SK-N-SH (cell line): Measurements from ENCODE around the gene HECTD4. TPM values are rescaled to one million over a fixed set of nuclear protein-coding genes. Genes with fewer than 3 reads are reported as not detected.

Experiments
- CTCF ChIA-PET: fragments of 300-600, 350-600 bp; formaldehyde crosslinking; extraction: SDS; loops from one replicate; lab custom pipeline; 2021; lab: Yijun Ruan, JAX
- POLR2A ChIA-PET: fragments of 350-600 bp; sonication (Branson Sonifier 250); formaldehyde crosslinking; extraction: SDS; loops from one replicate; lab custom pipeline; 2020; ENCODE audit warnings: antibody characterized with exemption, inconsistent platforms; lab: Yijun Ruan, JAX
- DNase-seq: peaks from one replicate; pipeline ENCODE4 v3.0.0; 2012
- H2AFZ ChIP-seq: fragments of 200-600 bp; sonication (generic); 2 replicates; pipeline ENCODE4 v1.8.1; 2016; ENCODE audit warnings: antibody characterized with exemption, mild to moderate bottlenecking, low read depth
- H3F3A ChIP-seq: fragments of 200-600 bp; sonication (generic); replicated peaks from 2 replicates; pipeline ENCODE3; 2016; ENCODE audit warnings: antibody characterized with exemption, mild to moderate bottlenecking; ENCODE audit not compliant: insufficient read depth
- H3K27ac ChIP-seq, 2 experiments: fragments of 200-500 bp in 1 of 2; fragments of 200-600 bp in 1 of 2; sonication (Bioruptor generic) in 1 of 2; sonication (generic), shearing (Covaris generic) in 1 of 2; 2 replicates each; pipeline versions ENCODE4 v1.5.1 to v1.6.1; 2014 to 2016; ENCODE audit warnings: low read depth in 2 of 2, inconsistent platforms in 1 of 2, low read length in 1 of 2, mild to moderate bottlenecking in 1 of 2, mixed read lengths in 1 of 2
- H3K27me3 ChIP-seq: fragments of 200-600 bp; sonication (generic), shearing (Covaris generic); 2 replicates; pipeline ENCODE4 v1.6.1; 2016; ENCODE audit warnings: mixed run types; ENCODE audit not compliant: insufficient read depth
- H3K36me3 ChIP-seq, 2 experiments: fragments of 200-500 bp in 1 of 2; fragments of 200-600 bp in 1 of 2; sonication (Bioruptor generic) in 1 of 2; sonication (generic) in 1 of 2; replicated peaks in 1 of 2; 2 replicates each; pipeline versions ENCODE3 to v1.5.1; 2014 to 2016; ENCODE audit warnings: low read length in 1 of 2, mild to moderate bottlenecking in 1 of 2; ENCODE audit not compliant: insufficient read depth in 2 of 2, control insufficient read depth in 1 of 2
- H3K4me1 ChIP-seq, 2 experiments: fragments of 200-500 bp in 1 of 2; fragments of 200-600 bp in 1 of 2; sonication (Bioruptor generic) in 1 of 2; sonication (generic), shearing (Covaris generic) in 1 of 2; 2 replicates each; pipeline versions ENCODE4 v1.5.1 to v1.6.1; 2014 to 2016; ENCODE audit warnings: low read depth in 1 of 2, low read length in 1 of 2, mixed run types in 1 of 2; ENCODE audit not compliant: insufficient read depth in 2 of 2, control insufficient read depth in 1 of 2
- H3K4me2 ChIP-seq: fragments of 200-600 bp; sonication (generic), shearing (Covaris generic); 2 replicates; pipeline ENCODE4 v1.6.1; 2017; ENCODE audit warnings: mixed run types
- H3K4me3 ChIP-seq, 2 experiments: fragments of 200-500 bp in 1 of 2; fragments of 200-600 bp in 1 of 2; sonication (Bioruptor generic) in 1 of 2; sonication (generic), shearing (Covaris generic) in 1 of 2; 2 replicates each; pipeline versions ENCODE4 v1.5.1 to v1.8.1; 2014 to 2016; ENCODE audit warnings: low read depth in 2 of 2, inconsistent platforms in 1 of 2, low read length in 1 of 2, mild to moderate bottlenecking in 1 of 2, mixed read lengths in 1 of 2, moderate library complexity in 1 of 2
- H3K79me2 ChIP-seq: fragments of 200-600 bp; sonication (generic); 2 replicates; pipeline ENCODE4 v1.8.1; 2017; ENCODE audit warnings: mild to moderate bottlenecking; ENCODE audit not compliant: insufficient read depth
- H3K9ac ChIP-seq: fragments of 200-600 bp; sonication (generic); 2 replicates; pipeline ENCODE4 v1.6.1; 2017; ENCODE audit warnings: mixed run types
- H3K9me2 ChIP-seq: fragments of 200-600 bp; sonication (generic); 2 replicates; pipeline ENCODE4 v1.6.1; 2017; ENCODE audit warnings: mixed run types
- H3K9me3 ChIP-seq: fragments of 200-600 bp; sonication (generic); 2 replicates; pipeline ENCODE4 v1.6.1; 2017; ENCODE audit warnings: mixed run types, mild to moderate bottlenecking, moderate library complexity
- H4K20me1 ChIP-seq: fragments of 200-600 bp; sonication (generic); 2 replicates; pipeline ENCODE4 v1.6.1; 2017; ENCODE audit warnings: mild to moderate bottlenecking, mixed run types; ENCODE audit not compliant: insufficient read depth
- ELF1 ChIP-seq: IDR thresholded peaks from 2 replicates; pipeline ENCODE4 v1.4.0; 2012
- EZH2phosphoT487 ChIP-seq: fragments of 200-600 bp; sonication (generic); IDR thresholded peaks from 2 replicates; pipeline ENCODE4 v1.6.1; 2017; ENCODE audit warnings: low read depth, mixed run types, mild to moderate bottlenecking, antibody characterized with exemption, moderate library complexity, borderline replicate concordance
- FOXJ3 ChIP-seq: sonication (generic); formaldehyde crosslinking; IDR thresholded peaks from 2 replicates; pipeline ENCODE4 v1.5.1; 2020; ENCODE audit warnings: mild to moderate bottlenecking, missing genetic modification reagents
- FOXM1 ChIP-seq: IDR thresholded peaks from 2 replicates; pipeline ENCODE4 v1.4.0; 2012; ENCODE audit warnings: low read depth, mild to moderate bottlenecking
- JUND ChIP-seq: IDR thresholded peaks from 2 replicates; pipeline ENCODE4 v1.4.0; 2012
- MAX ChIP-seq: IDR thresholded peaks from 2 replicates; pipeline ENCODE4 v1.4.0; 2012; ENCODE audit warnings: low read depth
- NRF1 ChIP-seq: IDR thresholded peaks from 2 replicates; pipeline ENCODE4 v1.6.1; 2012; ENCODE audit warnings: low read depth, mild to moderate bottlenecking, low read length
- PBX3 ChIP-seq: IDR thresholded peaks from 2 replicates; pipeline ENCODE4; 2012
- RCOR1 ChIP-seq: fragments of 150-350 bp; IDR thresholded peaks from 2 replicates; pipeline ENCODE4 v1.6.1; 2017; ENCODE audit warnings: antibody characterized with exemption, low read length
- RFX5 ChIP-seq: IDR thresholded peaks from 2 replicates; pipeline ENCODE4 v1.6.1; 2012; ENCODE audit warnings: mild to moderate bottlenecking, improper control_type of control experiment, low read length
- SMC3 ChIP-seq: IDR thresholded peaks from 2 replicates; pipeline ENCODE4 v1.6.1; 2012; ENCODE audit warnings: low read depth, low read length, improper control_type of control experiment
- TAF1 ChIP-seq: IDR thresholded peaks from 2 replicates; pipeline ENCODE4 v1.6.1; 2012; ENCODE audit warnings: low read depth, mild to moderate bottlenecking, low read length, moderate library complexity, borderline replicate concordance
- TCF12 ChIP-seq: IDR thresholded peaks from 2 replicates; pipeline ENCODE4 v1.4.0; 2012
- USF1 ChIP-seq: IDR thresholded peaks from 2 replicates; pipeline ENCODE4 v1.4.0; 2012; ENCODE audit warnings: low read depth, borderline replicate concordance
- USF2 ChIP-seq: fragments of 150-350 bp; IDR thresholded peaks from 2 replicates; pipeline ENCODE4 v1.6.1; 2017; ENCODE audit warnings: antibody characterized with exemption, low read length, low read depth, borderline replicate concordance
- WGBS: methylation state at CpG from one replicate; pipeline ENCODE4 v1.1.6; 2017; ENCODE audit warnings: low lambda C conversion rate; 5-methylcytosine and 5-hydroxymethylcytosine counted together
- polyA plus RNA-seq, 3 experiments: library from polyadenylated mRNA; depleted of rRNA; stranded (reverse); fragments of >200 nt; gene quantifications; 2 replicates each; pipeline ENCODE4 v1.2.3, GENCODE V29; 2012

Gene HECTD4
- polyA plus RNA-seq, 1 of the 3 experiments (the other 2 are of a cell fraction) = 14.6 TPM

- ChIA-PET POLR2A (no interaction called here), CTCF (no interaction called here)
- Histone ChIP-seq H4K20me1 (no peaks in the 10 kb centered on the region), H3K9me2 (no peaks in the 10 kb centered on the region), H3K4me3 (no peak overlapping the region), H3K27ac (no peak overlapping the region), H3K9ac (no peak overlapping the region), H3F3A (no peaks in the 10 kb centered on the region), H2AFZ (no peak overlapping the region), H3K27me3 (no peaks in the 10 kb centered on the region), H3K36me3 (peaks cover 39 to 50% of the 10 kb centered on the region in 2 experiments)
- WGBS = 98% methylated on average over 4 of the region's 4 CpGs
- DNase-seq = no peak
- TF ChIP-seq JUND (no peak), EZH2phosphoT487 (no peak), TAF1 (no peak), FOXM1 (no peak), USF2 (no peak), MAX (no peak), USF1 (no peak), TCF12 (no peak), SMC3 (no peak), FOXJ3 (CRISPR knock-in tag) (no peak), RFX5 (no peak), NRF1 (no peak)
- TF ChIP-seq, all 33 proteins: peak for 0
- H3K4me1 ChIP-seq = no peaks in the 10 kb centered on the region; a peak in 1 of 4 replicates
- no peak overlapping the region for H3K4me2 ChIP-seq
- H3K9me3 ChIP-seq = no peaks in the 10 kb centered on the region
- H3K79me2 ChIP-seq = no peaks in the 10 kb centered on the region
Measured at GRCh38 chr12:112214064-112214463, 168.2 kb downstream of the HECTD4 start.

- H2AFZ ChIP-seq = no peak overlapping the region
- H3K36me3 ChIP-seq = peaks cover 29 to 51% of the 10 kb centered on the region in 2 experiments
- no peaks in the 10 kb centered on the region for H3K79me2 ChIP-seq
- no peak overlapping the region for H3K27ac ChIP-seq
- H4K20me1 ChIP-seq = no peaks in the 10 kb centered on the region
- no peaks in the 10 kb centered on the region for H3F3A ChIP-seq
- no peak for TF ChIP-seq USF1
- no peak for TF ChIP-seq ELF1
- TF ChIP-seq PBX3 = no peak
- TF ChIP-seq JUND = no peak
- TF ChIP-seq RCOR1 = no peak
- no peaks in the 10 kb centered on the region for H3K4me1 ChIP-seq
- ChIA-PET POLR2A (no interaction called here), CTCF (interaction anchor here (2.0 kb wide), 1 partner anchor 10 kb away, joined by 5 read pairs; no protein-coding TSS in a partner anchor)
- H3K9ac ChIP-seq = no peak overlapping the region
- H3K4me3 ChIP-seq = no peak overlapping the region
- H3K27me3 ChIP-seq = no peaks in the 10 kb centered on the region
- H3K4me2 ChIP-seq = no peak overlapping the region
- no peak for DNase-seq
- no peaks in the 10 kb centered on the region for H3K9me3 ChIP-seq
- H3K9me2 ChIP-seq = no peaks in the 10 kb centered on the region
- 92% methylated on average over 7 of the region's 7 CpGs for WGBS
Measured at GRCh38 chr12:112208301-112208910, 173.8 kb downstream of the HECTD4 start.
